Smooth muscle cell of the pulmonary artery (primary cell): ENCODE data around the gene PFKL. TPM values are rescaled to one million over a fixed set of nuclear protein-coding genes. Genes with fewer than 3 reads are reported as not detected.

Experiments
- total RNA-seq: library from RNA; depleted of rRNA; stranded (reverse); fragments of >200 nt; gene quantifications from 2 replicates; pipeline ENCODE4 v1.2.3, GENCODE V29; 2014

PFKL gene
- total RNA-seq, result 354 and 423 TPM in 2 replicates

DNA sequence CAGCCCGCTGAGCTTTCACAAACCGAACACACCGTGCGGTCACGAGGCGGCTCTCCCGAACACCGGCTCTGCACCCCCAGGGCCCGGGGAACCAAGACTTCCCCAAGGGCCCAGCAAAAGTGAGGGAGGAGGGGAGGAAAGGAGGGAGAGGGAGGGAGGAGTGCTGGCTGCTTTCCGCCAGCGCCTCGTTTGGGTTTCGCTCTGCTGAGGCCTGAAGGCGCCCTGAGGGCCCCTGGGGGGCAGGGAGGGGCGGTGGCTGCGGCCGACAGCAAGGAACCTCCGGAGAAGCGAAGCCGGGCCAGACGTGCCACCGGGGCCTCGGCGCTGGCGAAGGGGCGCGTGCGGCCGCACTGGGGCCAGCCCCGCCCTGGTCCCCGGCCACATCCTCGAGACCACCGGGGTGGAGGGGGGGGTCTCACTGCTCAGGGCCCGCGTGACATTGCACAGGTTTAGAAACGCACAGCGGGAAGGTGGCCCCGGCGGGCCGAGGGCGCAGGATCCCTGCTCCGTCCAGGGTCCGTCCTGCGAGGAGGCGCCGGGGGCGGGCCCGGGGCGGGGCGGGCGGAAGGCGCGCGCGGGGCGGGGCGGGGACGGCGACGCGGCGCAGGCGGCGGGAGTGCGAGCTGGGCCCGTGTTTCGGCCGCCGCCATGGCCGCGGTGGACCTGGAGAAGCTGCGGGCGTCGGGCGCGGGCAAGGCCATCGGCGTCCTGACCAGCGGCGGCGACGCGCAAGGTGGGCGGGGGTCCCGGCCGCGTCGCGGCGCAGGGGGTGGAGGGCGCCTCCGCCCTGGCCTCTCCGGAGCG lies at the start of gene PFKL:
Gene PFKL, plus strand, starts transcription at position 596 of the 804 bp plus-strand sequence. Its CDS starts 53 bp downstream, at position 649.

DNA sequence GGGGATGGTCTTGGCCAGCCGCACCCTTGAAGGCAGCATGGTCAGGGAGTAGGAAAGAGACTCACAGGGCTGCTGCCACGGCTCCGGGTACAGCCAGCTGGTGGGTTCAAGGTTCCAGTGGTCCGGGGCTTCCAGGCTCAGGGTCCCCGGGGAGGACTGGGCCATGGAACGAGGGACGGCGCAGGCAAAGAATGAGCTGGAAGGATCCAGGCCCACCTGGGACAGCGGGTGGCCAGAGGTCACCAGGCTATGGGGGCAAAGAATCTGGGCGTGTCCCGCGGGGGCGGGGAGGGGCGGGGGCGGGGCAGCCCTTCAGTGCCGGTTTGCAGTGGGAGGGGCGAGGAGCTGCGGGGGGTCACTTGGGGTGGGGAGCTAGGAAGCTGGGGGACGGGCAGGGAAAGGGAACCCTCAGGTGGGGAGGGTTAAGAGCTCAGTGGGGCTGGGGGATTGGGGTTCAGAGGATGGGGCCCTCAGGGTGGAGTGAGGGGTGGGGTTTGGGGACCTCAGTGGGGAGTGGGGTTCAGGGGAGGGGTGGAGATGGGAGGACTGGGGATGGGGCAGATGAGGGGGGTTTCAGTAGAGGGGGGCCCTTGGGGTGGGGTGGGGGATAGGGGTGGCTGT lies 38.1 kb upstream of the PFKL start, which contains the start of gene DNMT3L:
Gene DNMT3L, minus strand, starts transcription at position 223 of the 621 bp plus-strand sequence. CDS start 638 bp downstream, outside the sequence.

GRCh38 chr21:44285138-44285992 lies 14.5 kb upstream of the PFKL start, which contains the start of gene AIRE:
Gene AIRE, plus strand, starts transcription at chr21:44285876. Its CDS starts 131 bp downstream, at chr21:44286007.

GRCh38 chr21:44338971-44339910 lies 39.4 kb downstream of the PFKL start, which contains the start of gene CFAP410:
Gene CFAP410, minus strand, starts transcription at chr21:44339390. Its CDS starts 196 bp downstream, at chr21:44339194.

GRCh38 chr21:44353191-44353970 lies 53.5 kb downstream of the PFKL start, which contains the start of gene TRPM2:
Gene TRPM2, plus strand, starts transcription at chr21:44353621. Its CDS starts 80 bp downstream, at chr21:44353701.

Other genes starting within 250 kb of the PFKL start
- gene PWP2, start 192.7 kb upstream of the PFKL start, total RNA-seq, result 6.1 and 27.1 TPM in 2 replicates
- gene GATD3, start 166.4 kb upstream of the PFKL start, total RNA-seq, result 10.0 and 32.2 TPM in 2 replicates
- 0.17 and 1.5 TPM in 2 replicates for gene ICOSLG, start 59.1 kb upstream of the PFKL start, total RNA-seq
- not detected in 2 replicates for gene DNMT3L, start 38.2 kb upstream of the PFKL start, total RNA-seq
- 0.03 and 0.07 TPM in 2 replicates for gene AIRE, start 14.2 kb upstream of the PFKL start, total RNA-seq
- gene CFAP410, start 39.3 kb downstream of the PFKL start, total RNA-seq, result 9.1 and 11.8 TPM in 2 replicates
- under 0.01 TPM in 1 of 2 replicates, not detected in the other for gene TRPM2, start 53.6 kb downstream of the PFKL start, total RNA-seq
- gene LRRC3, start 155.5 kb downstream of the PFKL start, total RNA-seq, result 0.26 and 0.65 TPM in 2 replicates
- not detected in 2 replicates for gene KRTAP10-1, start 240.1 kb downstream of the PFKL start, total RNA-seq